COLO668 (cell line): Measurements from ENCODE around the gene SH2D3A.
"Not testable (repeated sequence)": the region's sequence is repeated elsewhere in the genome, so short reads cannot be mapped to it uniquely, and the experiment has no call there.

Experiments used
- DNase-seq: peaks from one replicate; lab custom pipeline; 2025; ENCODE audit not compliant: unreplicated experiment; lab: John Stamatoyannopoulos, UW

Gene SH2D3A

DNA sequence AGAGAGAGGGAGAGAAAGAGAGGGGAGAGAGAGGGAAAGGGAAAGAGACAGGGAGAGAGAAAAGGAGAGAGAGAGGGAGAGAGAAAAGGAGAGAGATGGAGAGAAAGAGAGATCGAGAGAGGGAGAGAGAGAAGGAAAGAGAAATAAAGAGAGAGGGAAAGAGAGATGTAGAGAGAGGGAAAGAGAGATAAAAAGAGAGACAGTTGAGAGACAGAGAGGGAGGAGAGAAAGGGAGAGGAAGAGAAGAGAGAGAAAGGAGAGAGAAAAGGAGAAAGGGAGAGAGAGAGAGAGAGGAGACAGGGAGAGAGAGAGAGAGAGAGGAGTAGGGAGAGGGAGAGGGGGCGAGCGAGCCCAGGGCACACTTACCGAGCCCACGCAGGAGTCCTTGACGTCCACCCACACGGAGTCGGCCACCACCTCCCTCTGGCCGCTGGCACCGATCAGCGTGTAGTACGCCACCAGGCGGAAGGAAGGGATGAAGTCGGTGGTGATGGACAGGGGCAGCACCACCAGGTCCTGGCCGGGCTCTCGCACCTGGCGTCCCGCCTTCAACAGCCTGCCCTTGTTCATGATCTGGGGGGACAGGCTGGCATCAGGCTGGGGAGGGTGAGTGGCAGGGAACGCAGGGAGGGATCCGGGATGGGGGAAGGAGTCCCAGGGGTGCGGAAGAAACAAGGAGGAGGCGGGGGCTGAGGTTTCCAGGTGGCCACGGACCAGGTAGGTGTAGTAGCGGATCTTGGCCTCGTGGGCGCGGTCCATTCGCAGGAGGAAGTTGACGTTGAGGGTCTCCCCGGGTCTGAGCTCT, 56.8 kb downstream of the SH2D3A start:
- no peak for DNase-seq

DNA sequence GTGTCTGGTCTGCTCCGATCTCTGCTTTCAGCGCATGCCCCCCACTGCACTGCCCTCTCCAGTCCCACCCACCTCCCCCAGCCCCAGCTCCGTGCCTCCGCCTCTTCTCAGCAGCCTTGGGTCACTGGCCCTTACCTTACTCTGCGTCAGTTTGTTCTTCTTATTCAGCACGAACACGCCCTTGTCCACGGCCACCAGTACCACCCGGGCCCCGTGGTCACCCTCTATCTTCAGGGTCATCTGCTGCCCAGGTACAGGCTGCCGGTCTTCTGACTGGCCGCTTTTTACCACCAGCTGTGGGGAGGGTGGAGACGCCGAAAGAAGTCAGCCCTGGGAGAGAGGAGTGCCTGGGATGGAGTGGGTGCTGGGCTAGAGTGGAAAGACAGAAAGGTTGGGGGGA, 57.7 kb downstream of the SH2D3A start:
- DNase-seq, result no peak

DNA sequence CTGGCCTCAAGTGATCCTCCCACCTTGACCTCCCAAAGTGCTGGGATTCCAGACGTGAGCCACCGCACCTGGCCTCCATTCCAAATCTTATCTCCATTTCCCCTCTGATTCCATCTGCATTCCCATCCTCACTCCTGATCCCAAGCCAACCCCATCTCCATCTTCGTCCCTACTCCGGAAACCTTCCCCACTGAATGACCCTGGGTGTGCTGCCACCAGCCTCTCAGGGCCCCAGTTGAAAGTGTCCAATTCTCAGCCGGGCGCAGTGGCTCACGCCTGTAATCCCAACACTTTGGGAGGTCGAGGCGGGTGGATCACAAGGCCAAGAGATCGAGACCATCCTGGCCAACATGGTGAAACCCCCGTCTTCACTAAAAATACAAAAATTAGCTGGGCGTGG, 58.3 kb downstream of the SH2D3A start:
- DNase-seq, result not testable (repeated sequence)

DNA sequence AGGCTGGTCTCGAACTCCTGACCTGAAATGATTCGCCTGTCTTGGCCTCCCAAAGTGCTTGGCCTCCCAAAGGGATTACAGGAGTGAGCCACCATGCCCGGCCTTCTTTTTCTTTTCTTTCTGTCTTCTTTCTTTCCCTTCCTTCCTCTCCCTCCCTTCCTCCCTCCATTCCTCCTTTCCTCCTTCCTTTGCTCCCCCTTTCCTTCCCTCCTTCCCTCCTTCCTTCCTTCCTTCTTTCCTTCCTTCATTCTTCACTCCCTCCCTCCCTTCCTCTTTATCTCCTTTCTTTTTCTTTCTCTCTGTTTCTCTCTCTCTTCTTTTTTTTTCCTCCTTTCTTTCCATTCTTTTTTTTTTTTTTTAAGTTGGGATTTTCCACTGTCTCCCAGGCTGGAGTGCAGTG, 58.9 kb downstream of the SH2D3A start:
- DNase-seq, result no peak

DNA sequence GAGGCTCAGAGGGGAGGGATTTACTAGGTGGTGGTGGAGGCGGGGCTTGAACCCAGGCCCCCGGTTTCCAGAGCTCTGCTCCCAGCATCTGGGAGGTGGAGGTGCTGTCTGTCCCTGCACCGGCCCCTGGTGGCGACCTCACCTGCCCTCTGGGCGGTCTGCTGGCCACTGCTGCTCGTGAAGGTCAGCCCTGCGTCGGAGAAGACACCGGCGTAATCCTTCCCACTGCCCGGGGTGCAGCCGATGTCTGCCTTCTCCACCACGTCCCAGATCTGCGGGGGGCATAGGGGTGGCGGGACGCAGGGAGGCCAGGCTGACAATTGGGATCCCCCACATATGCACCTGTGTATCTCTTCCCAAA, 59.6 kb downstream of the SH2D3A start:
- DNase-seq, result no peak

DNA sequence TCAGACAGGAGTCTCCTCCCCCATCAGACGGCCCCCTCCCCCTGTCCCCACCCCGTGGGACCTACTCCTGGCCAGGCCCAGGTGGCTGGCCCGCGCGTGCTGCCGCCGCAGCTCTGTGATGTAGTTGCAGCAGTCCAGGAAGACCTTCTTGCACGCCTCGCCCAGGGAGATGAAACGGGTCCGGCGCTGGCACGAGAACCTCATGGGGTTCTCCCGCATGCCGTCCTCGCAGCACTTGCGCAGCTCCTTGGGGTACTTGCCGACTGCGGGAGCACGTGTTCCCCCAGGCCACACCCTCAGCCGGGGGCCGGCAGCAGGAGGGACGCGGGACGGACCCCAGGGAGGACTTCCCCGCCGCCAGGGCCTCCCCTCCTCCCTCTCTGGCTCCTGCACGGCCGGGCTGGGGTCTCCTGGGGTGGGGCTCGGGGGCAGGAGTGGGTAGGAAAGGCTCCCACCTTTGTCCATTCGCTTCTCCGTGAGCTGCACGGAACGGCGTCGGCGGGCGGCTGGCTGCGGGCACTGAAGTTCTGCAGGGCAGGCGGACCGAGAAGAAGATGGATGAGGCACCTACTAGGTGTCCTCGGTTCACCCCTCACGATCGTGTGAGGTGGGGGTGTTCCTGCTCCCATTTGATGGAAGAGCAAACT, 60.1 kb downstream of the SH2D3A start:
- DNase-seq, result no peak

DNA sequence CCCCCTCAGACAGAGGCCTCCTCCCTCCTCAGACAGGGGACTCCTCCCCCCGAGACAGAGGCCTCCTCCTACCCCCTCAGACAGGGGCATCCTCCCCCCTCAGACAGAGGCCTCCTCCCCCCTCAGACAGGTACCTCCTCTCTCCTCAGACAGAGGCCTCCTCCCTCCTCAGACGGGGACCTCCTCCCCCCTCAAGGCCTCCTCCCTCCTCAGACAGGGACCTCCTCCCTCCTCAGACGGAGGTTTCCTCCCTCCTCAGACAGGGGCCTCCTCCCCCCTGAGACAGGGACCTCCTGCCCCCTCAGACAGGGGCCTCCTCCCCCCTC, 60.6 kb downstream of the SH2D3A start:
- DNase-seq, result no peak

DNA sequence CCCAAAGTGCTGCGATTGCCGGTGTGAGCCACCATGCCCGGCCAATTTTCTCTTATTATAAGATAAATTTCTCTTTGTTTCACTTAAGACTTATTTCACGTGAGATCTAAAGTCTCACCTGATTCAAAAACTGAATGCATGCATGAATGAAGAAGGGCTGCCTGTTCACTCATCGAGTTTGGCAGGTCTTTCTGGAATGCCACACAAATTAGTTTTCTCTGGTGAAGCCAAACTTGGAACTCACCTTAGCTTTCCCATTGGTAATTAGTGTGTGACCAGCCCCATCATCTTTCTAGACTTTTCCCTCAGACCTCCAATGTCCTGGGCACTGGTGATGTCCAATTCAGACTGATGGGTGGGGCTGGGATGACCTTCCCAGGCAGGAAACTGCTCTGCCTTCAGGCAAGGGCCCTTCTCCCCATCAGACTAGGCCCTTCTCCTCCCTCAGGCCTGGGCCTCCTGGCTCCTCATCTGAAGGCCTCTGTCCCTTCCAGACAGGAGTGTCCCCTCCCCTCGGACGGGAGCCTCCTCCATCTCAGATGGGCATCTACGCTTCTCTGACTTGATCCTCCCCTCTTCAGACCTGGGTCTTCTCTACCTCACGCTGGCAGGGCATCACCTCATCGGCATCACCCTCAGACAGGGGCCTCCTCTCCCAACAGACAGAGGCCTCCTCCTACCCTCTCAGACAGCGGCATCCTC, 61.2 kb downstream of the SH2D3A start:
- no peak for DNase-seq
